Measurements from ENCODE around the gene OR4D5.

Gene OR4D5

DNA sequence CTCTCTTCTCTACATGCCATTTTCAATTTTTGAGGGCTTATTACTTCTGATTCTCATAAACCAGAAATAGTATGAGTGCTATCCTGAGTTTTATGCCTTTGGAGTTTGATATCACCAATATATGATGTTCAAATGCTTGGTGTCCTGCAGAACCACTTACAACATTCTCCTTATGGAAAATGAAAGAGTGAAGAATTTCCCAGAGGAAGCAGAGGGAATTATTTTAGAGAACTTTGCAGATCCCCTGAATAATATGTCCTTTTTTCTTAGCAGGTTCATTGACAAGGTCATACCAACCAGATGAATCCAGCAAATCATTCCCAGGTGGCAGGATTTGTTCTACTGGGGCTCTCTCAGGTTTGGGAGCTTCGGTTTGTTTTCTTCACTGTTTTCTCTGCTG lies at the start of gene OR4D5:
OR4D5 (plus strand) TSS at position 301 of the 400 bp plus-strand sequence; CDS start at position 301, 0 bp downstream.
- no peak for DNase-seq (ENCODE audit: low read depth in 2 of 2)

DNA sequence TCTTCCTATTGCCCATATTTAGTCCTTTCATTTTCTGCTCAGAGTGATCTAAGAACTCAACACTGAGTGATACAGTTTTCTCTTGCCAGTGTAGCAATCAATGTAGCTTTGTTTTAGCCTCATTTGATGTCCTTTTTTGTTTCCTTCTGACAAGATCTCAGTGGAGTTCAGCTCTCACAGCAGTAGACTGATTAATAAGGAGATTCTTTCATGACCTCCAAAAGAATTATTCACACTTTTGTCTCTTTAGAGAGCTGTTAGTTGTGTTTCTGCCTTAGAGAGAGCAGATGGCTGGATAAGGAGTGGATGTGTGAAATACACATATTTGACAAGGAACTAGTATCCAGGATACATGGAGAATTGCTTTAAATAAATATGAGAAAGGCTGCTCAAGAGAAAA lies 47.4 kb upstream of the OR4D5 start:
- DNase-seq (ENCODE audit: low read depth in 2 of 2), result no peak

DNA sequence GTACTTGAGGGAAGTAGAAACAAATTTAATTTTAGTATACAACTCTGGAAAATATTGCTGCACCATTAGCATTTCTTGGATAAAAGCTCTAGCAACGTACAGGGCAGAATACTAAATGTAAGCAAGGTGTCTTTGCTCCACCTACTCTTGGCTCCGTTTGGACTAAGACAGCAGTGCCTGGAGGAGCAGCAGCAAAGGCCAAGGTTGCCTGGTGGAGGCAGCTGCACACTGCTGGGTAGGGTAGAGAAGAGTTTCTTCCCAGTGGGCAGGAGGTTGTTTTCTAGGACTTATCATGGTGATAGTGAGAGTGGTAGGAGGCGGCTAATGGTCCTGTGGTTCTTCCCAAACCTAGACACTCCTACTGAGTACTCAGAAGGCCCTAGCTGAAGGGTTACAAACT lies 39.6 kb upstream of the OR4D5 start:
- DNase-seq (ENCODE audit: low read depth in 2 of 2), result no peak

DNA sequence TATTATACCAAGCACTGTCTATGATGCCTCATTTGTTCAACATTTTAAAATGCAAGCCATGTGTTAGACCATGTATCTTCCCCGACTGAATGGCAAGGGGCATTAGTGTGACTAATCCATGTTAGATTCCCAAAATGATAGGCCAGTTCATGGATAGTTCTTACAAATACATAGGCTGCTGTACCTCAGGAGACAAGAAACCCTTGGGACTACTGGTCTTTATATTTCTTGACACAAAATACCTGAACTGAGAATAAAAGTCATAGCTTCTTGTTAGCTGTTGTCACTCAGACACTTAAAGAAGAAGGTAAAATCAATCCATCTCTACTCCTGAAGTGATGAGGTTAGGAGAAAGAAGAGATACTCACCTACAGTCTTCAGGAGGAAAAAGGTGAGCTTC lies 37.5 kb upstream of the OR4D5 start, which contains the start of gene OR8D4:
OR8D4 (plus strand) TSS at position 301 of the 400 bp plus-strand sequence. CDS start 4,265 bp downstream, outside the sequence.
- no peak for DNase-seq (ENCODE audit: low read depth in 2 of 2)

DNA sequence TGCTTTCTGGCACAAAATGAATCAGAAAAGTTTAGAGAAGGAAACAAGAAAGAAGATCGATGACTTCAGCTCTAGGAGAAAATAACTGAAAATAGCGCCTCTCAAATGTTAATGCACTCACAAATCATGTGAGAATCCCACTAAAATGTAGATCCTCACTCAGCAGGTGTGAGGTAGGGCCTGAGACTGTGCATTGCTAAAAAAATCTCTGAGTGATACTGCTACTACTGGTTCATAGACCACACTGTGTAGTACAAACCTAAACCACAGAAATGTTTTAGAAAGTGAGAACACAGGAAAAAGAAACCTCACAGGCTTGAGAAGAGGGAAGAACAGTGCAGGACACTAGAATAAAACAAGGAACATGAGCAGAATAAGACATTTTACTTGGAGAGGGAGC lies 35.5 kb upstream of the OR4D5 start:
- no peak for DNase-seq (ENCODE audit: low read depth in 2 of 2)

DNA sequence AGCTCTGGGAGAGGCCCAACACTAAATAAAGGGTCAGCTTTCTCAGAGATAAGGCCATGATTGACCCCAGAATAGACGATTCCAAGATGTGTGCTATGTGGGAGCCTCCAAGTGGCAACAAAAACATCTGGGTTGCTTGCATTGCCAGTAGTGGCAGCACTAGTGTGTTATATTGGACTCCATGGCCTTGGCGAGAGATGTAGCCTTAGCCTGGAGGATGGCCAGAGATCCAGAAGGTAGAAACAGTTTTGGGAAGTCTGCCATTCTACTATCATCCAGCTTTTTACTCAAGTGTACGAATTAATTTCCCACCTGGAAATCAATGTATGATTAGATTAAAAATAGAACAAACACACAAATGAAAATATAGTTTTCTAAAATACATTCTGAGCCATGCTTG lies 34.5 kb upstream of the OR4D5 start:
- DNase-seq (ENCODE audit: low read depth in 2 of 2), result no peak

DNA sequence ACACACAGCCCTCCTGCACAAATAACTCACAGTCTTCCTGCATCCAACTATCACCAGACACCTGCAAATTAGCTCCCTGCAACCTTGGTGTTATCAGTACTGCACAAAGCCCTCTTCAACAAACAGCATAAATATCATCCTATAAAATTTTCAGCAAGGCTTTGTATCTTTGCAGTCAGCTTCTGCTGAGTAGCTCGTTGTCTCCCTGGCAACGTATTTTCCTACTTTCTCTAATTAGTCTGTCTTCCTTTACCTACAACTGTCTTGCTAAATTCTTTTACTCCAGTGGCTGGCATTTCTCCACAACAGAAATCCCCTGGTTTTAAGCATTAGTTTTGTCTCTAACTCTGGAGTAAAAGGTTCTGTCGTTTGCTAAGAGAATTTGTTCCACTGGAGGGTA lies 33.6 kb upstream of the OR4D5 start:
- DNase-seq (ENCODE audit: low read depth in 2 of 2), result no peak

DNA sequence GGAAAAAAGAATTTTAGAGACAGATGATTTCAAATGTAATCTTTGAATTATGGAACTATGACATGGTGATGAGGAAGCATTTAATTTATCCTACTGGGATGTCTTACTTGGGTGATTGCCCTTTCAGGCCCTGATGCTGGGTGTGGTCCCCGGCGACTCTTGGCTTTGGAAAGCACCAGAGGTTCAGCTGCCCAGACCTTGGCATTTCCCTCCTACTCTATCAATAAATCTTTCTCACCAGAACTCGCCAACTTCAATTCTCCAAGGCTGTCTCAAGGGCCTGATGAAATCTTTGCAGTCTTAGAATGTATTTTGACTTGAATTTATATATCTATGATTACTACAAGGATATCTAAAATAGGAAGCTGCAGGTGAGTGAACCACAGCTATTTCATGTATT lies 18.5 kb upstream of the OR4D5 start:
- DNase-seq (ENCODE audit: low read depth in 2 of 2), result no peak

DNA sequence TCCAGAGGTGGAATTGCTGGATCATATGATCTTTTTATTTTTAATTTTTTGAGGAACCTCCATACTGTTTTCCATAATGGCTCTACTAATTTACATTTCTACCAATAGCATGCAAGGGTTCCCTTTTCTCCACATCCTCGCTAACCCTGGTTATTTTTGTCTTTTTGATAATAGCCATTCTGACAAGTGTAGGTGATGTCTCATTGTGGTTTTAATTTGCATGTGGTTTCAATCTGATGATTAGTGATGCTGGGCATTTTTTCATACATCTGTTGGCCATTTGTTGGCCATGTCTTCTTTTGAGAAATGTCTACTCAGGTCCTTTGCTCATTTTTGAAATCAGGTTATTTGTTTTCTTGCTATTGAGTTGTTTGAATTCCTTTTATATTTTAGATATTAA lies 15.4 kb upstream of the OR4D5 start:
- DNase-seq (ENCODE audit: low read depth in 2 of 2), result no peak

DNA sequence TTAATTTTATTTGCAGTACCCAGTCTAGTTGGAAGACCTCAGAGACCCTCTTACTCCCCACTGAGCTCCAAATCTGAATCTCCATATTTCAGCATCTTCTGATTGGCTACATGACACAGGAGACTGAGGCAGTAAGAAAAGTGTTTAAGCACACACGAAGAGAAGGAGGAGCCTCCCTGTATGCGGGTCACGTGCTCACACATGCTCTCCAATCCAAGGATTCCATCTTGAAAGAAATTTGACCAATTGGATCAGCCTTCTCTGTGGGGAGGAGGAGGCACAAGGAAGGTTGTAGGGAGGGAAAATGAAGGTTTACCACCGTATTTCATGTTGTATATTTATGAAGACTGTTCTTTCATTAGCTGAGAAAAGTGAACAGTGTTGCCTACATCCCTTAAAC lies 3.0 kb downstream of the OR4D5 start:
- no peak for DNase-seq (ENCODE audit: low read depth in 2 of 2)

DNA sequence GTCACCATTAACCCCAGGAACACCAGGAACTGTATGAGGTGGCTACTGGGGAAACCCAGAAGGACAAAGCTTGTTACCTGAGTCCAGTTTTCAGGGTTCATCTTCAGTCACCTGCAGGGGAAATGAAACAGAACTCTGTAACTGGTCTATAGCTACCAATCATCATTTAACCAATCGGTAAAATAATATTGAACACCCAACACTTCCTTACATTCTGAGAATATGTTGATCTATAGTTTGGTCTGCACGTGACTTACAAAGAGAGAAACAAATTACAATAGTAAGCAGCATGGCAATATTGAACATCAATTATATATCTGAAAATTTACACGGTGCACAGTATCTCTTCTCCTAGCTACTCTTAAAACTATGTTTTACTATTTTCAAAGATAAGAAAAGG lies 4.3 kb downstream of the OR4D5 start, which contains the start of gene OR6T1:
OR6T1 (minus strand) TSS at position 101 of the 400 bp plus-strand sequence; CDS start at position 101, 0 bp downstream.
- DNase-seq (ENCODE audit: low read depth in 2 of 2), result no peak

DNA sequence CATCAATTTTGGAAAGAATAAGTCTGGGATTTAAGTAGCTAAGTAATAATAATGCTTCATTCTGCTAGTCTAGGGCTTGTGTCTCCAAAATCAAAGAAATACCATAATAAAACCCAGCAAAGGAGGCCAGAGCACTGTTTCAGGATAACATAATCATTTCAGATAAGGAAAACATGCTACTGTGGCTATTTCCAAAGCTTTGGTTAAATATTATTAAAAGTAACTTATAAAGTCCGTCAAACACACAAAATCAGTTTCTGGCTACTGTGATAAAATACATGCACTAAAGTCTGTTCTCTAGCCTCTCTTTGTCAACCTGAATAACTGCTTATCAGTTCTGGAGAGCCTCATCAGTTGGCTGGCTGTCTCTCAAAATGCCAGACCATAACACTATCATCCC lies 5.7 kb downstream of the OR4D5 start:
- no peak for DNase-seq (ENCODE audit: low read depth in 2 of 2)

DNA sequence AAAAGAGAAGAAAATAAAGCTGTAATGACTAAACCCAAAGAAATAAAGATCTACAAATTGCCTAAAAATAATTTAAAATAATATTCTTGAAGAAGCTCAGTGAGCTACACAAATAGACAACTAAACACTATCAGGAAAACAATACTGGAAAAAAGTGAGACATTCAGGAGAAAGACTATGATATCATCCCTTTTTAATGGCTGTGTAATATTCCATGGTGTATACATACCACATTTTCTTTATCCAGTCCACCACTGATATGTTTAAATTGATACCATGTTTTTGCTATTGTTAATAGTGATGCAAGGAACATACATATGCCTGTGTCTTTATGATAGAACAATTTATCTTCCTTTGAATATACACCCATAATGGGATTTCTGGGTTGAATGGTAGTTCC lies 17.3 kb downstream of the OR4D5 start:
- DNase-seq (ENCODE audit: low read depth in 2 of 2), result no peak

DNA sequence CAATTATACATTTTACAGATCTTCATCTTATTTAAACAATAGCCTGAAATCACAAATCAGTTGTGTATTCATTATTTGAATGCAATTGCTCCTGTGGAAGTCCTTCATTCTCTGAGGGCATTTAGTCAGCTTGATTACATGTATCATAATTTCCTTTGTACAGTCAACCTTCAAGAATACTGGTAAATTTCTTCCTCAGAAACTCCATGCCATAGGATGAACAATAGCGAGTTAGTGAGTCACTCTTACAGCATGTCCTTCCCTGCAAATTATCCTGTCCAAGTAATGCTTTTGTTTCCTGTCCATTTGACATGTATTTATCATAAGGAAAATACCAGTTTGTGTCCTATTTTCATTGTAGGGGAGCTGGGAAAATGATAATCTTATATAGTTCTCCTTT lies 34.4 kb downstream of the OR4D5 start:
- DNase-seq (ENCODE audit: low read depth in 2 of 2), result peak; percentile 9 to 11

DNA sequence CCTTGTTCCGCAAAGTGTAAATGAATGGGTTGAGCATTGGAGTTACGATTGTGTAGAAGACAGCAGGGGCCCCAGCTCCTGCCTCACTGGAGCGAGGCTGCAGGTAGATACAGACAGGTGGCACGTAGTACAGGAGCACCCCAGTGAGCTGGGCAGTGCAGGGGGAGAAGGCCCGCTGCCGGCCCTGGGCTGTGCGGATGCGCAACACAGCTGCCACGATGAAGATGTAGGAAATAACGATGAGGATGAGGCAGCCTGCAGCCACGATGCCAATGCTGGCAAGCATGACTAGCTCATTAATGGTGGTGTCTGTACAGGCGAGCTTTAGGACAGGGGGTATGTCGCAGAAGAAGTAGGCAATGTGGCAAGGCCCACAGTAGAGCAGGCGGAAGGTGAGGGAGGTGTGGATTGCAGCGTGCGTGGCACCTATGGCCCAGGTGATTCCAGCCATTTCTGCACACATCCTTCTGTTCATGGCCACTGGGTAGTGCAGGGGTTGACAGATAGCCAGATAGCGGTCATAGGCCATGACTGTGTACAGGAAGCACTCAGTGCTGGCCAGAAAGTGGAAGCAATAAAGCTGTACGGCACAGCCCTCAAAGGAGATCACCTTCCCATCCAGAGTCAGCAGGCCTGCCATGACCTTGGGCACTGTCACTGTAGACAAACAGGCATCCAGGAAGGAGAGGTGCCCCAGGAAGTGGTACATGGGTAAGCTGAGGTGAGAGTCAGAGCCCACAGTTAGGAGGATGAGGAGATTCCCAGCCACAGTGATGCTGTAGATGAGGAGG lies 37.5 kb downstream of the OR4D5 start:
- no peak for DNase-seq (ENCODE audit: low read depth in 2 of 2)

DNA sequence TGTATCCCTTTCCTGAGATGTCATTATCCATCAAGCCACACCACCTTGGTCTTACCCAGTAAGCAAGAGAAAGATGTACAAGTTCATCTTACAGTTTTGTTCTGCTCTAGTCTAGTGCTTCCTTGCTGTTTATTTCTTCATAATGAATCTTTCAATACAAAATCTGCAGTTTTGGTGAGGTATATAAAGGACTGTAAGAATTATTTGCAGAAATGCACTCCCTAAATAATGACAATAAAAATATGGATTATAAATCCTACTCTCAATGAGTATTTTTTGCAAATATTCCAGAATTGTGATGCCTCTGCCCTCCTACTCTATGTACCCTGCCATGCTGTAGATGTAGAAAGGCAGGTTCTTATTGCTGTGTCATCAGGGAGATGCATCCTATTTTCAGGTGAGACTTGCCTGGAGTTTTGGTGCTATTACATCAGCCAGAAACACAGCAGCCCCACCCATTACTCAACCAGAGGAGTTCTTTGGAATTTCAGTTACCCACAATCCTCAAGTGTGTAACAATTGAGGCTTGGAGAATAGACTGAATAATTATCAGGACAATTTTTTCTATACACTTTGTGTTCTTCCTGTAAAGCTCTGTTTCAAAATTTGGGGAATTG lies 38.4 kb downstream of the OR4D5 start, which contains the start of gene OR10S1:
OR10S1 (minus strand) TSS at position 51 of the 617 bp plus-strand sequence. CDS start 117 bp downstream, outside the sequence.
- DNase-seq (ENCODE audit: low read depth in 2 of 2), result no peak

DNA sequence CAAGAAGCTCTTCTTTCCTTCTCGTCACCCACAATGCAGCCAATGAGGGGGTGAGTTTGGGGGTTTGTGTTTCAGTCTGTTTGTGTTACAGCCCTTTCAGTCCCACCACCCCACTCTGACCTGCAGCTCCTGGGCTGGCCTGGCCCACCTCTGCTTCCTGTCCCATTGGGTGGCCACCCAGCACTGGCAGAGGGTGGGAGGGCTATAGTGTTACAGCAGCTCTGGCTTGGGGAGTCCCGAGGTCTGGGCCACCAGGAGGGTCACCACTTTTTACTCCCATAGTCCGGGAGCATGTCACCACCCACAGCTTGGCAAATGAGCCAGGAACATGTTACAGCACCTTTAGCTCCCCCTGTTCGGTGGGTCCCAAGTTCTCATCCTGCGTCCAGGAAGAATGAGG lies 39.9 kb downstream of the OR4D5 start:
- DNase-seq (ENCODE audit: low read depth in 2 of 2), result no peak
